Liver (tissue), 9 donors: ENCODE results near the gene C19orf25. TPM values are rescaled to one million over a fixed set of nuclear protein-coding genes. Genes with fewer than 3 reads are reported as not detected.

Experiments
- DNase-seq: peaks from one replicate; pipeline ENCODE4 v3.0.0-alpha.2; 2017; ENCODE audit warnings: low spot score
- H3K27ac ChIP-seq, 2 donors: one replicate each; pipeline ENCODE4 v1.7.0; 2013; ENCODE audit warnings: inconsistent platforms in 2 of 2, low read length in 2 of 2, control low read depth in 1 of 2, low read depth in 1 of 2, mild to moderate bottlenecking in 1 of 2
- H3K27me3 ChIP-seq, 4 donors: one replicate each; pipeline versions ENCODE4 v1.6.1 to v1.7.0; 2013; ENCODE audit warnings: low read length in 3 of 4, inconsistent platforms in 1 of 4, mild to moderate bottlenecking in 1 of 4, moderate library complexity in 1 of 4; ENCODE audit not compliant: control insufficient read depth in 4 of 4, insufficient read depth in 4 of 4
- H3K36me3 ChIP-seq, 4 donors: one replicate each; pipeline versions ENCODE4 v1.6.1 to v1.7.0; 2013; ENCODE audit warnings: low read length in 3 of 4, mild to moderate bottlenecking in 3 of 4, low read depth in 1 of 4, moderate library complexity in 1 of 4; ENCODE audit not compliant: control insufficient read depth in 4 of 4, insufficient read depth in 3 of 4
- H3K4me1 ChIP-seq, 4 donors: one replicate each; pipeline versions ENCODE4 v1.6.1 to v1.7.0; 2013; ENCODE audit warnings: low read length in 3 of 4, mild to moderate bottlenecking in 3 of 4, moderate library complexity in 1 of 4; ENCODE audit not compliant: control insufficient read depth in 4 of 4, insufficient read depth in 4 of 4
- H3K4me3 ChIP-seq, 3 donors: one replicate each; pipeline versions ENCODE4 v1.6.1 to v1.7.0; 2013; ENCODE audit warnings: low read length in 3 of 3, control low read depth in 1 of 3, low read depth in 1 of 3, mild to moderate bottlenecking in 1 of 3
- H3K9ac ChIP-seq, 2 donors: one replicate each; pipeline ENCODE4 v1.7.0; 2013; ENCODE audit warnings: low read length in 2 of 2, mild to moderate bottlenecking in 2 of 2, moderate library complexity in 2 of 2, control low read depth in 1 of 2, low read depth in 1 of 2
- H3K9me3 ChIP-seq, 4 donors: one replicate each; pipeline versions ENCODE4 v1.6.1 to v1.7.0; 2013; ENCODE audit warnings: low read length in 3 of 4; ENCODE audit not compliant: control insufficient read depth in 4 of 4
- EGR1 ChIP-seq, 2 donors: IDR thresholded peaks; 2 replicates each; pipeline ENCODE4 v1.6.1; 2016 to 2018; ENCODE audit warnings: antibody characterized with exemption in 2 of 2, low read depth in 2 of 2
- FOXA1 ChIP-seq: IDR thresholded peaks from 2 replicates; pipeline ENCODE4 v1.6.1; 2016; ENCODE audit warnings: antibody characterized with exemption
- FOXA2 ChIP-seq: IDR thresholded peaks from 2 replicates; pipeline ENCODE4 v1.6.1; 2016; ENCODE audit warnings: antibody characterized with exemption
- GABPA ChIP-seq, 2 donors: IDR thresholded peaks in 1 of 2; conservative IDR thresholded peaks in 1 of 2; 2 replicates each; pipeline ENCODE4 v1.6.1; 2016; ENCODE audit warnings: antibody characterized with exemption in 2 of 2, mild to moderate bottlenecking in 1 of 2, moderate library complexity in 1 of 2
- HNF4A ChIP-seq, 2 donors: conservative IDR thresholded peaks; 2 replicates each; pipeline ENCODE4 v1.6.1; 2016; ENCODE audit warnings: antibody characterized with exemption in 2 of 2, mild to moderate bottlenecking in 2 of 2
- HNF4G ChIP-seq: IDR thresholded peaks from 2 replicates; pipeline ENCODE4 v1.6.1; 2016; ENCODE audit warnings: antibody characterized with exemption
- JUND ChIP-seq, 2 donors: IDR thresholded peaks; 2 replicates each; pipeline ENCODE4 v1.6.1; 2016; ENCODE audit warnings: antibody characterized with exemption in 2 of 2
- NR2F2 ChIP-seq: IDR thresholded peaks from 2 replicates; pipeline ENCODE4 v1.6.1; 2016; ENCODE audit warnings: antibody characterized with exemption
- RAD21 ChIP-seq, 2 donors: IDR thresholded peaks; 2 replicates each; pipeline ENCODE4 v1.6.1; 2016; ENCODE audit warnings: antibody characterized with exemption in 2 of 2, mild to moderate bottlenecking in 2 of 2
- RXRA ChIP-seq, 2 donors: IDR thresholded peaks; 2 replicates each; pipeline ENCODE4 v1.6.1; 2017 to 2018; ENCODE audit warnings: antibody characterized with exemption in 2 of 2, mild to moderate bottlenecking in 1 of 2
- SP1 ChIP-seq: IDR thresholded peaks from 2 replicates; pipeline ENCODE4 v1.6.1; 2018; ENCODE audit warnings: antibody characterized with exemption, mild to moderate bottlenecking
- TAF1 ChIP-seq: conservative IDR thresholded peaks from 2 replicates; pipeline ENCODE4 v1.6.1; 2016; ENCODE audit warnings: antibody characterized with exemption, mild to moderate bottlenecking
- YY1 ChIP-seq: IDR thresholded peaks from 2 replicates; pipeline ENCODE4 v1.6.1; 2016; ENCODE audit warnings: antibody characterized with exemption, mild to moderate bottlenecking
- WGBS: extraction: QIAGEN DNeasy Blood & Tissue Kit; methylation state at CpG from one replicate; pipeline ENCODE4 v1.1.7; 2013; 5-methylcytosine and 5-hydroxymethylcytosine counted together
- polyA plus RNA-seq, 2 donors: library from polyadenylated mRNA; stranded (reverse) in 1 of 2; unstranded in 1 of 2; fragments of 200-250 nt in 1 of 2; fragments of >200 nt in 1 of 2; fragmentation: Nextera tagmentation in 1 of 2; extraction: Ambion mirVana in 1 of 2; gene quantifications; one replicate each; pipeline versions ENCODE4 v1.2.1 to v1.2.3, GENCODE V29; 2013 to 2015
- total RNA-seq, 2 donors: library from RNA; depleted of rRNA; stranded (reverse); fragments of >200 nt; gene quantifications; one replicate each; pipeline ENCODE4 v1.2.3, GENCODE V29; 2014
- TF ChIP-seq, protein P1 (sequence below): IDR thresholded peaks from 2 replicates; pipeline ENCODE4 v1.6.1; 2016; ENCODE audit warnings: antibody characterized with exemption, mild to moderate bottlenecking
- TF ChIP-seq, protein P2 (sequence below): fragments of 150-350 bp; IDR thresholded peaks from 2 replicates; pipeline ENCODE4 v1.5.1; 2017; ENCODE audit warnings: improper control_type of control experiment, low read depth, low read length; ENCODE audit not compliant: missing input control
- TF ChIP-seq, protein P3 (sequence below): IDR thresholded peaks from 2 replicates; pipeline ENCODE4 v1.6.1; 2016; ENCODE audit warnings: antibody characterized with exemption
- TF ChIP-seq, protein P4 (sequence below): IDR thresholded peaks from 2 replicates; pipeline ENCODE4 v1.6.1; 2016; ENCODE audit warnings: antibody characterized with exemption
- TF ChIP-seq, protein P5 (sequence below): IDR thresholded peaks from 2 replicates; pipeline ENCODE4 v1.6.1; 2016; ENCODE audit warnings: antibody characterized with exemption
- donor health status: healthy.
- donor health status: healthy.
- donor health status: healthy.
- donor health status: healthy.
- donor health status: healthy.

Gene C19orf25
- total and polyA plus RNA-seq, 4 donors: 15.1 to 19.8 (median 18.5) TPM

DNA sequence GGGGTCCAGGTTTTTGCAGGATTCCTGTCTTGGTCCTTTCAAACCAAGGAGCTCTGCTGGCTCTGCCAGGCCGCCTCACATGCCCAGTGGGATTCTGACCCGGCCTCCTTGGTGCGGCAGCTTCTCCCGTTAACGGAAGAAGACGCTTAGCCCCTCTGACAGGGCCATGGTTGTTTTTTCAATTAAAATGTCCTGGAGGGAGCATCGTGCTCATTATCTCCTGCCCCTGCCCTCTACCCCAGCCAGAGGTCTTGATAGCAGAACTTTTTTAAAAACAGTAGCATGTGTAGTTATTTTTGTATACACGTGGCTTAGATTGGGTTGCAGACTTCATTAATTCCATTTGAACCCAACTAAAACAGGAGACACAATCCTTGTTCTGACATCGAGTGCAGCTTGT lies 52.3 kb downstream of the C19orf25 start:
- WGBS: 88% methylated on average over 9 of the region's 9 CpGs
- Histone ChIP-seq H3K9me3 (no peaks in the 10 kb centered on the region), H3K36me3 (peaks cover 13 to 32% (median 27%) of the 10 kb centered on the region in 4 donors), H3K27me3 (no peaks in the 10 kb centered on the region), H3K9ac (no peak overlapping the region), H3K4me3 (no peak overlapping the region), H3K27ac (no peak overlapping the region), H3K4me1 (peaks cover 6 to 42% (median 27%) of the 10 kb centered on the region in 4 donors)
- DNase-seq: no peak
- no peak for TF ChIP-seq HNF4A (conservative IDR thresholded peaks at IDR 0.05)
- TF ChIP-seq RAD21 (IDR thresholded peaks at IDR 0.05): no peak
- TF ChIP-seq FOXA2: no peak
- TF ChIP-seq, protein P1, sequence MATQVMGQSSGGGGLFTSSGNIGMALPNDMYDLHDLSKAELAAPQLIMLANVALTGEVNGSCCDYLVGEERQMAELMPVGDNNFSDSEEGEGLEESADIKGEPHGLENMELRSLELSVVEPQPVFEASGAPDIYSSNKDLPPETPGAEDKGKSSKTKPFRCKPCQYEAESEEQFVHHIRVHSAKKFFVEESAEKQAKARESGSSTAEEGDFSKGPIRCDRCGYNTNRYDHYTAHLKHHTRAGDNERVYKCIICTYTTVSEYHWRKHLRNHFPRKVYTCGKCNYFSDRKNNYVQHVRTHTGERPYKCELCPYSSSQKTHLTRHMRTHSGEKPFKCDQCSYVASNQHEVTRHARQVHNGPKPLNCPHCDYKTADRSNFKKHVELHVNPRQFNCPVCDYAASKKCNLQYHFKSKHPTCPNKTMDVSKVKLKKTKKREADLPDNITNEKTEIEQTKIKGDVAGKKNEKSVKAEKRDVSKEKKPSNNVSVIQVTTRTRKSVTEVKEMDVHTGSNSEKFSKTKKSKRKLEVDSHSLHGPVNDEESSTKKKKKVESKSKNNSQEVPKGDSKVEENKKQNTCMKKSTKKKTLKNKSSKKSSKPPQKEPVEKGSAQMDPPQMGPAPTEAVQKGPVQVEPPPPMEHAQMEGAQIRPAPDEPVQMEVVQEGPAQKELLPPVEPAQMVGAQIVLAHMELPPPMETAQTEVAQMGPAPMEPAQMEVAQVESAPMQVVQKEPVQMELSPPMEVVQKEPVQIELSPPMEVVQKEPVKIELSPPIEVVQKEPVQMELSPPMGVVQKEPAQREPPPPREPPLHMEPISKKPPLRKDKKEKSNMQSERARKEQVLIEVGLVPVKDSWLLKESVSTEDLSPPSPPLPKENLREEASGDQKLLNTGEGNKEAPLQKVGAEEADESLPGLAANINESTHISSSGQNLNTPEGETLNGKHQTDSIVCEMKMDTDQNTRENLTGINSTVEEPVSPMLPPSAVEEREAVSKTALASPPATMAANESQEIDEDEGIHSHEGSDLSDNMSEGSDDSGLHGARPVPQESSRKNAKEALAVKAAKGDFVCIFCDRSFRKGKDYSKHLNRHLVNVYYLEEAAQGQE: no peak
- TF ChIP-seq GABPA (IDR thresholded peaks at IDR 0.05 in 1 of 2, conservative IDR thresholded peaks at IDR 0.05 in 1 of 2): no peak
- no peak for TF ChIP-seq EGR1 (IDR thresholded peaks at IDR 0.05; ENCODE audit: low read depth in 2 of 2)
- no peak for TF ChIP-seq NR2F2

DNA sequence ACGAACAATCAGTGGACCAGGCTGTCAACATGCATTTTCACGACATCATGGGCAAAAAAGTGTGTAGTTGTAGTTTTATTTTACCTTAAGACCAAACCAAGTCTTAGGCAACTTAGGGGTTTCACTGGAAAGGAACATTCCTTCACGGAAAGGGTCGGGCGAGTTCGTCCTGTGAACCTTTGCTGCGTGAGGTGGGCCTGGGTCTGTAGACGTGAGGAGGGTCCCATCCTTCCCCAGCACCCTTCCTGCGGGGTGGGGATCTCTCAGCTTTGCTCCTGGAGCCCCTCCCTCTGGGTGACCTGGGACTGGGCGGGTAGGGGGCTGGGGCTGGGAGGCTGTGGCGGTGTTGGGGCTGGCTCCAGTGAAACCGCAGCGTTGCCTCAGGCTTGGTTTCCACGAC lies 53.1 kb downstream of the C19orf25 start:
- DNase-seq: no peak
- peaks cover 16 to 31% (median 25%) of the 10 kb centered on the region in 4 donors for H3K36me3 ChIP-seq
- no peak overlapping the region for H3K9ac ChIP-seq
- no peak overlapping the region for H3K27ac ChIP-seq
- no peak overlapping the region for H3K4me3 ChIP-seq
- peaks cover 7 to 48% (median 28%) of the 10 kb centered on the region in 4 donors for H3K4me1 ChIP-seq
- H3K9me3 ChIP-seq: no peaks in the 10 kb centered on the region
- TF ChIP-seq, protein P2, sequence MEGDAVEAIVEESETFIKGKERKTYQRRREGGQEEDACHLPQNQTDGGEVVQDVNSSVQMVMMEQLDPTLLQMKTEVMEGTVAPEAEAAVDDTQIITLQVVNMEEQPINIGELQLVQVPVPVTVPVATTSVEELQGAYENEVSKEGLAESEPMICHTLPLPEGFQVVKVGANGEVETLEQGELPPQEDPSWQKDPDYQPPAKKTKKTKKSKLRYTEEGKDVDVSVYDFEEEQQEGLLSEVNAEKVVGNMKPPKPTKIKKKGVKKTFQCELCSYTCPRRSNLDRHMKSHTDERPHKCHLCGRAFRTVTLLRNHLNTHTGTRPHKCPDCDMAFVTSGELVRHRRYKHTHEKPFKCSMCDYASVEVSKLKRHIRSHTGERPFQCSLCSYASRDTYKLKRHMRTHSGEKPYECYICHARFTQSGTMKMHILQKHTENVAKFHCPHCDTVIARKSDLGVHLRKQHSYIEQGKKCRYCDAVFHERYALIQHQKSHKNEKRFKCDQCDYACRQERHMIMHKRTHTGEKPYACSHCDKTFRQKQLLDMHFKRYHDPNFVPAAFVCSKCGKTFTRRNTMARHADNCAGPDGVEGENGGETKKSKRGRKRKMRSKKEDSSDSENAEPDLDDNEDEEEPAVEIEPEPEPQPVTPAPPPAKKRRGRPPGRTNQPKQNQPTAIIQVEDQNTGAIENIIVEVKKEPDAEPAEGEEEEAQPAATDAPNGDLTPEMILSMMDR: no peak
- TF ChIP-seq, protein P1: no peak
- TF ChIP-seq RXRA (IDR thresholded peaks at IDR 0.05) (no peak), TAF1 (no peak), FOXA2 (no peak), YY1 (no peak), JUND (IDR thresholded peaks at IDR 0.05) (no peak), RAD21 (IDR thresholded peaks at IDR 0.05) (no peak), EGR1 (IDR thresholded peaks at IDR 0.05; ENCODE audit: low read depth in 2 of 2) (no peak), HNF4G (no peak), GABPA (IDR thresholded peaks at IDR 0.05 in 1 of 2, conservative IDR thresholded peaks at IDR 0.05 in 1 of 2) (no peak), FOXA1 (no peak), NR2F2 (no peak), HNF4A (conservative IDR thresholded peaks at IDR 0.05) (no peak), SP1 (no peak)
- TF ChIP-seq, protein P3, sequence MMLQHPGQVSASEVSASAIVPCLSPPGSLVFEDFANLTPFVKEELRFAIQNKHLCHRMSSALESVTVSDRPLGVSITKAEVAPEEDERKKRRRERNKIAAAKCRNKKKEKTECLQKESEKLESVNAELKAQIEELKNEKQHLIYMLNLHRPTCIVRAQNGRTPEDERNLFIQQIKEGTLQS: no peak
- TF ChIP-seq, protein P4, sequence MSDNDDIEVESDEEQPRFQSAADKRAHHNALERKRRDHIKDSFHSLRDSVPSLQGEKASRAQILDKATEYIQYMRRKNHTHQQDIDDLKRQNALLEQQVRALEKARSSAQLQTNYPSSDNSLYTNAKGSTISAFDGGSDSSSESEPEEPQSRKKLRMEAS: no peak
- TF ChIP-seq, protein P5, sequence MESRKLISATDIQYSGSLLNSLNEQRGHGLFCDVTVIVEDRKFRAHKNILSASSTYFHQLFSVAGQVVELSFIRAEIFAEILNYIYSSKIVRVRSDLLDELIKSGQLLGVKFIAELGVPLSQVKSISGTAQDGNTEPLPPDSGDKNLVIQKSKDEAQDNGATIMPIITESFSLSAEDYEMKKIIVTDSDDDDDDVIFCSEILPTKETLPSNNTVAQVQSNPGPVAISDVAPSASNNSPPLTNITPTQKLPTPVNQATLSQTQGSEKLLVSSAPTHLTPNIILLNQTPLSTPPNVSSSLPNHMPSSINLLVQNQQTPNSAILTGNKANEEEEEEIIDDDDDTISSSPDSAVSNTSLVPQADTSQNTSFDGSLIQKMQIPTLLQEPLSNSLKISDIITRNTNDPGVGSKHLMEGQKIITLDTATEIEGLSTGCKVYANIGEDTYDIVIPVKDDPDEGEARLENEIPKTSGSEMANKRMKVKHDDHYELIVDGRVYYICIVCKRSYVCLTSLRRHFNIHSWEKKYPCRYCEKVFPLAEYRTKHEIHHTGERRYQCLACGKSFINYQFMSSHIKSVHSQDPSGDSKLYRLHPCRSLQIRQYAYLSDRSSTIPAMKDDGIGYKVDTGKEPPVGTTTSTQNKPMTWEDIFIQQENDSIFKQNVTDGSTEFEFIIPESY: no peak
- 95% methylated on average over 14 of the region's 14 CpGs for WGBS
- H3K27me3 ChIP-seq: no peaks in the 10 kb centered on the region
